KMS-11 (cell line): ENCODE measurements around the gene ADIPOR2.

Source experiments
- H2AFZ ChIP-seq: fragments of 200-600 bp; sonication (generic); 2 replicates; pipeline ENCODE4 v1.6.1; 2016; ENCODE audit warnings: antibody characterized with exemption, mixed run types, low read depth
- H3K27ac ChIP-seq: fragments of 200-600 bp; sonication (generic); 2 replicates; pipeline ENCODE4 v1.6.1; 2016; ENCODE audit warnings: mild to moderate bottlenecking, mixed run types
- H3K27me3 ChIP-seq: fragments of 200-600 bp; sonication (generic); 2 replicates; pipeline ENCODE4 v1.6.1; 2017; ENCODE audit warnings: mild to moderate bottlenecking, low read depth, mixed run types, moderate library complexity; ENCODE audit not compliant: insufficient read depth
- H3K36me3 ChIP-seq: fragments of 200-600 bp; sonication (generic); 2 replicates; pipeline ENCODE4 v1.6.1; 2017; ENCODE audit warnings: mild to moderate bottlenecking, mixed run types; ENCODE audit not compliant: insufficient read depth
- H3K4me1 ChIP-seq: fragments of 200-600 bp; sonication (generic); 2 replicates; pipeline ENCODE4 v1.6.1; 2016; ENCODE audit warnings: mild to moderate bottlenecking, low read depth, mixed run types; ENCODE audit not compliant: poor library complexity, severe bottlenecking
- H3K4me2 ChIP-seq: fragments of 200-600 bp; sonication (generic); 2 replicates; pipeline ENCODE4 v1.7.0; 2016; ENCODE audit warnings: mild to moderate bottlenecking, mixed run types
- H3K4me3 ChIP-seq: fragments of 200-600 bp; sonication (generic); IDR thresholded peaks from 2 replicates; pipeline ENCODE4 v1.6.1; 2017; ENCODE audit warnings: low read depth, low read length, mixed read lengths; ENCODE audit not compliant: insufficient read depth
- H3K79me2 ChIP-seq: fragments of 200-600 bp; sonication (generic); 2 replicates; pipeline ENCODE4 v1.6.1; 2016; ENCODE audit warnings: low read depth, mixed run types; ENCODE audit not compliant: insufficient read depth
- H3K9ac ChIP-seq: fragments of 200-600 bp; sonication (generic); 2 replicates; pipeline ENCODE4 v1.6.1; 2016; ENCODE audit warnings: mild to moderate bottlenecking, mixed run types
- H4K20me1 ChIP-seq: fragments of 200-600 bp; sonication (generic); 2 replicates; pipeline ENCODE4 v1.6.1; 2016; ENCODE audit warnings: mild to moderate bottlenecking, mixed run types; ENCODE audit not compliant: insufficient read depth
- TF ChIP-seq, protein P1 (sequence below): fragments of 200-600 bp; sonication (generic); conservative IDR thresholded peaks from 2 replicates; pipeline ENCODE4 v1.6.1; 2017; ENCODE audit warnings: low read depth, mild to moderate bottlenecking, antibody characterized with exemption, low read length, moderate library complexity, mixed read lengths

Gene ADIPOR2

DNA sequence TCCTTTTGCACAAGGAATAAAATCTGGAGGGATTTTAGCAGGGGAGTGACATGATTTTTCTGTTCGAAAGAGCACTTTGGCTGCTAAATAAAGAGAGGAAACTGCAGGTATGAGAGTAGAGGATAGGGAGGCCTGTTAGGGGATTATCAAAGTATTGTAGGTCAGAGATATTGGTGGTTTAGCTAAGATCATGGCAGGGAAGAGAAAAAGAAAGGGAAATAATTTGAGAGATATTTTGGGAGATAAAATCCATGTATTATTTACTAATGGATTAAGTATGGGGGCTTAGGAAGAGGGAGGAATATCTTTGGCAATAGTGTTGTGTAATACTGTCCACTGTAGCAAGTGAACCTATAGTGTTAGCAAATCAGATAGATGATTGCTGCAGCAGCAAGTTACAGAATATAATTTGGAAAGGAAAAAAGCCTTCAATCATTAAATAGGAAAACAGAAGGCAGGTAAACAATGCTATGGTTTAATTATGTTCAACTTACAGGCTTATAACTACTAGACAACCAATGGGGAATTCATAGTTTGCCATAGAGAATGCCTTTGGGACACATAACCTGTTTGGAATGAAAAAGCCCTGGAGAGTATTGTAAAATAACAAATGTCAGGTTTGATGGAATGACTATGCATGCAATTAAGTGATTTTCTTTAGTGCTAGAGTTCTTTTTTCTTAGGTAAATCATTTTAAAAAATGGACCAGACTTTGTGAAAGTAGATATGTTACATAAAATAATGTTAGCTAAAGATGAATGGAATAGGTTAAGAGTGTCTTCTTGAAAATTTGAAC lies 50.5 kb downstream of the ADIPOR2 start:
- Histone ChIP-seq H3K36me3 (no peaks in the 10 kb centered on the region), H4K20me1 (no peaks in the 10 kb centered on the region), H3K79me2 (peaks cover 39% of the 10 kb centered on the region; the same call in 1 of the 2 replicates), H3K4me3 (no peak overlapping the region), H3K27me3 (no peaks in the 10 kb centered on the region), H3K9ac (no peak overlapping the region), H3K4me2 (no peak overlapping the region), H3K27ac (no peak overlapping the region), H3K4me1 (peaks cover 8% of the 10 kb centered on the region), H2AFZ (no peak overlapping the region)
- TF ChIP-seq, protein P1, sequence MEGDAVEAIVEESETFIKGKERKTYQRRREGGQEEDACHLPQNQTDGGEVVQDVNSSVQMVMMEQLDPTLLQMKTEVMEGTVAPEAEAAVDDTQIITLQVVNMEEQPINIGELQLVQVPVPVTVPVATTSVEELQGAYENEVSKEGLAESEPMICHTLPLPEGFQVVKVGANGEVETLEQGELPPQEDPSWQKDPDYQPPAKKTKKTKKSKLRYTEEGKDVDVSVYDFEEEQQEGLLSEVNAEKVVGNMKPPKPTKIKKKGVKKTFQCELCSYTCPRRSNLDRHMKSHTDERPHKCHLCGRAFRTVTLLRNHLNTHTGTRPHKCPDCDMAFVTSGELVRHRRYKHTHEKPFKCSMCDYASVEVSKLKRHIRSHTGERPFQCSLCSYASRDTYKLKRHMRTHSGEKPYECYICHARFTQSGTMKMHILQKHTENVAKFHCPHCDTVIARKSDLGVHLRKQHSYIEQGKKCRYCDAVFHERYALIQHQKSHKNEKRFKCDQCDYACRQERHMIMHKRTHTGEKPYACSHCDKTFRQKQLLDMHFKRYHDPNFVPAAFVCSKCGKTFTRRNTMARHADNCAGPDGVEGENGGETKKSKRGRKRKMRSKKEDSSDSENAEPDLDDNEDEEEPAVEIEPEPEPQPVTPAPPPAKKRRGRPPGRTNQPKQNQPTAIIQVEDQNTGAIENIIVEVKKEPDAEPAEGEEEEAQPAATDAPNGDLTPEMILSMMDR, result no peak

DNA sequence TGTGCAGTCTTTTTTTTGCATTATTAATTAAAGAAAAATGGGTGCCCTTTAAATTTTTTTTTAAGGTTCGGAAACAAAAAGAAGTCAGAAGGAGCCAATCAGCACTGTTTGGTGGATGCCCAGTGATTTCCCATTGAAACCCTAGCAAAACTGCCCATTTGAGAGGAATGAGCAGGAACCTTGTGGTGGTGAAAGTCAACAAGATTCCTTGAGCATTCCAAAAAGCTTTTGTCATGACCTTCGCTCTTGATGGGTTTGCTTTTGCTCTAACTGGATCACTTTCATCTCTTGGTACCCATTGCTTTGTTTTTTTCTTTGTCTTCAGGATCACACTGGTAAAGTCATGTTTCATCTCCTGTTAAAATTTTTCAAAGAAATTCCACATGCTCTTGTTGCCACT lies 54.1 kb downstream of the ADIPOR2 start:
- peaks cover 2% of the 10 kb centered on the region for H3K4me1 ChIP-seq
- no peak overlapping the region for H3K4me3 ChIP-seq
- H3K79me2 ChIP-seq, result peaks cover 8% of the 10 kb centered on the region; the same call in 1 of the 2 replicates
- TF ChIP-seq, protein P1, result no peak
- H3K27me3 ChIP-seq, result no peaks in the 10 kb centered on the region
- H3K36me3 ChIP-seq, result no peaks in the 10 kb centered on the region
- H4K20me1 ChIP-seq, result no peaks in the 10 kb centered on the region
- H3K9ac ChIP-seq, result no peak overlapping the region
- no peak overlapping the region for H2AFZ ChIP-seq
- no peak overlapping the region for H3K4me2 ChIP-seq
- no peak overlapping the region for H3K27ac ChIP-seq

DNA sequence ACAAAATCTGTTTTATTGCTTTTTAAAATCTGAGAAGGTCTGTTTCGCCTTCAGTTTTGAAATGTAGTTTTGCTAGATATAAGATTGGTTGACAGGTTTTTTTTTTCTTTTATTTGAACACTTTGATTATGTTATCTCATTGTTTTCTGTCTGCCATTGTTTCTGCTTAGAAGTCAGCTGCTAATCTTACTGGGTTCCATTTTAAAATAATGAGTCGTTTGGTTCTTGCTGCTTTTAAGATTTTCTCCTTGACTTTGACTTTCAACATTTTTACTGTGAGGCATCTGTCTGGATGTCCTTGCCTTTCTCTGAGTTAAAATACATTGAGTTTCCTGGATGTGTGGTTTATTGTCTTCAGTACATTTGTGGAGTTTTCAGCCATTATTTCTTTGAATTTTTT lies 56.7 kb downstream of the ADIPOR2 start:
- no peak overlapping the region for H3K4me2 ChIP-seq

DNA sequence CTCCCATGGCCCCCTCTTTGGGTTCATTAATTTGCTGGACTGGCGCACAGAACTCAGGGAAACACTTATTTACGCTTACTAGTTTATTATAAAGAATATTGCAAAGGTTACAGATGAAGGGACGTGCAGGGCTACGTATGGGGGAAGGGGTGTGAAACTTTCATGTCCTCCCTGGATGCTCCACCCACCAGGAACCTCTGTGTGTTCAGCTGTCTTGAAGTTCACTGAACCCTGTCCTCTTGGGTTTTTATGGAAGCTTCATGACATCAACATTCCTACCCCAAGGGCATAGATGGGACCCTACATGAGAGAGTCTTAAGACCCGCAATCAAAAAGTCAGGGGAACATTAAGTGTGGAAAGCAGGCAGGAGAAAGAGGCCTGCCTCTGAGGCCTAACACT lies 58.1 kb downstream of the ADIPOR2 start:
- no peaks in the 10 kb centered on the region for H4K20me1 ChIP-seq
- peaks cover 4% of the 10 kb centered on the region; the same call in 1 of the 2 replicates for H3K79me2 ChIP-seq
- no peaks in the 10 kb centered on the region for H3K36me3 ChIP-seq
- H3K4me1 ChIP-seq, result no peaks in the 10 kb centered on the region
- H3K27ac ChIP-seq, result no peak overlapping the region
- no peak overlapping the region for H3K9ac ChIP-seq
- no peak overlapping the region for H2AFZ ChIP-seq
- H3K4me3 ChIP-seq, result no peak overlapping the region
- TF ChIP-seq, protein P1, result no peak
- no peak overlapping the region for H3K4me2 ChIP-seq
- no peaks in the 10 kb centered on the region for H3K27me3 ChIP-seq

More for the DNA sequence above, 56.7 kb downstream of the ADIPOR2 start:
- H3K4me3 ChIP-seq, result no peak overlapping the region
- no peak overlapping the region for H3K9ac ChIP-seq
- no peaks in the 10 kb centered on the region for H3K4me1 ChIP-seq
- H3K27ac ChIP-seq, result no peak overlapping the region
- H2AFZ ChIP-seq, result no peak overlapping the region
- H3K27me3 ChIP-seq, result no peaks in the 10 kb centered on the region
- no peaks in the 10 kb centered on the region; the same call in 1 of the 2 replicates for H3K79me2 ChIP-seq
- H4K20me1 ChIP-seq, result no peaks in the 10 kb centered on the region
- H3K36me3 ChIP-seq, result no peaks in the 10 kb centered on the region
- TF ChIP-seq, protein P1, result no peak
